ENCODE results near the gene KDM4B. TPM values are rescaled to one million over a fixed set of nuclear protein-coding genes. Genes with fewer than 3 reads are reported as not detected.
"Not testable (repeated sequence)": the region's sequence is repeated elsewhere in the genome, so short reads cannot be mapped to it uniquely, and the experiment has no call there.

Gene KDM4B
- total RNA-seq: 49.2 and 52.0 TPM in 2 replicates

DNA sequence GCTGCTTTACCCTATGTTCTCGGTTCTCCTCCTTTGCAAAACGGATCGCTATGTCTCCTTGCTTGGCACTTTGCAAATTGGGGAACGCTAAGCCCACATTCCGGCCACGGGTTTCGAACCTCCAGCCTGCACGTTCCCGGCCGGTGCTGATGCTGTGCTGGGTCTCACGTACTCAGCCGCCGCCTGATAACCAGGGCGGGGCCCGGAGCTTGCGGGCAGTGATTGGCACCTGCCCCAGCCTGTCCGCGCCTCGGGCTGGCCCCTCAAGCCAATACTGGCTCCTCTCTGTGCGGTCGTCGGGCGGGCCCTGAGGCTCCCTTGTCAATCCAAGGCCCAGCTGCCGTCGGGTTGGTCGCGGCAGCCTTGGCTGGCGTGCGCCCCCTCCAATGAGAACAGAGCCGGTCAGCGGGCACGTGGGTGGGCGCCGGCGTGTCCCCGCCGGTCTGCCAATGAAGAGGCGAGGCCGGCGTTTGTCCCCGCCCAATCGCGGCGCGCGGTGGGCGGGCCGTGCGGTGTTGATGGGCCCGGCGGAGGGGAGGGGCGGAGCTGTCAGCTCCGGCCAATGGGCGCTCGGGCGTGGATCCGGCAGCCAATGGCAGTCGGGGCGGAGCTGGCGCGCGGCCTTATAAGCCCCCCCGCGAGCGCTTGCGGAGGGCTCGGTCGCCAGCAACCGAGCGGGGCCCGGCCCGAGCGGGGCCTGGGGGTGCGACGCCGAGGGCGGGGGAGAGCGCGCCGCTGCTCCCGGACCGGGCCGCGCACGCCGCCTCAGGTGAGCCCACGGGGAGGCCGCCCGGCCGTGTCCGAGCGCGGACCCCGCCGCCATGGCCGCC, at the start of gene KDM4B:
Gene KDM4B (plus strand): TSS at position 652 of the 830 bp plus-strand sequence. CDS start 63,778 bp downstream, outside the sequence.
- peak; percentile 100 for DNase-seq
- intact Hi-C loops (cut with micrococcal nuclease): loop anchor here (1.0 kb wide), 3 partner anchors 57 to 244 kb away; partner anchors contain the start of gene FEM1A
- H3K36me3 Mint-ChIP-seq (ENCODE audit: low read depth): peaks cover 28% of the 10 kb centered on the region
- H3K9me3 Mint-ChIP-seq: no peaks in the 10 kb centered on the region
- H3K4me3 Mint-ChIP-seq: peak within 1 kb of the TSS; percentile 98
- peaks cover 39% of the 10 kb centered on the region for H3K4me1 Mint-ChIP-seq
- H3K27me3 Mint-ChIP-seq: no peaks in the 10 kb centered on the region
- peak within 1 kb of the TSS; percentile 94 for H3K27ac Mint-ChIP-seq

DNA sequence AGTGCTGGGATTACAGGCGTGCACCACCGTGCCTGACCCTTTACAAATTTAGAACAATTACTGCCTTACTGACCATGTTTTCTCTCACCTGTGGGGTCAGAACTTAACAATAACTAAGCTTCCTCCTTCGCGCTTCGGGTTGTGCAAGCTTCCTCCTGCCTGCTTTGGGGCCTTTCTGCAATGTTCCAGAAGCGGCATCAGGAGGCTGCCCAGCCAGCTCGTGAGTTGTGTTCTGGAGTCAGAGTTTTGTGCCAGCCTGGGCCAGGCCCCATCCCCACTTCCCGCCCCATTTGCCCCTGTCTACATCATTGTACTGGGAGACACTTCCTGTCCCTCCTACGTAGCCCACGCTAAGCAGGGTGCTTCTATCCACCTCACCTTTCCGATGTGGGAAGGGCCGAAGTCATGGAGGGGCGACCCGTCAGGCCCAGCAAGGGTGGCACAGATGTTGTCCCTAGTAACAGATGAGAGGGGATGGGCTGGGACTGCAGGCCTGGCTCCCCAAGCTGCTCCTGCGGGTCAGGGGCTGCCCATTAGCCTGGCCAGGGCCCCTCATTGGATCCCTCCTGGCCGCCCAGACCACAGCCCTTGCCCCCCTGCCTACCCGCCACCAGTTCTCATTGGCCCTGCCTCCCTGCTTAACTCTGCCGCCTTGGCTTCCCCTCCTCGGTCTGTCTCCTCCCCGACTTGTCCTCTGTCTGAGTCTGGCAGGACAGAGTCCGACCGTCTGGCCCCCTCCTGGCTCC, 46.2 kb upstream of the KDM4B start:
- Mint-ChIP-seq H3K27me3 (no peaks in the 10 kb centered on the region), H3K36me3 (ENCODE audit: low read depth) (peaks cover 30% of the 10 kb centered on the region), H3K4me1 (peaks cover 9% of the 10 kb centered on the region), H3K9me3 (no peaks in the 10 kb centered on the region), H3K4me3 (no peak overlapping the region), H3K27ac (peak overlapping the region; percentile 41)
- intact Hi-C loops (cut with micrococcal nuclease): no loop called here
- DNase-seq: no peak

DNA sequence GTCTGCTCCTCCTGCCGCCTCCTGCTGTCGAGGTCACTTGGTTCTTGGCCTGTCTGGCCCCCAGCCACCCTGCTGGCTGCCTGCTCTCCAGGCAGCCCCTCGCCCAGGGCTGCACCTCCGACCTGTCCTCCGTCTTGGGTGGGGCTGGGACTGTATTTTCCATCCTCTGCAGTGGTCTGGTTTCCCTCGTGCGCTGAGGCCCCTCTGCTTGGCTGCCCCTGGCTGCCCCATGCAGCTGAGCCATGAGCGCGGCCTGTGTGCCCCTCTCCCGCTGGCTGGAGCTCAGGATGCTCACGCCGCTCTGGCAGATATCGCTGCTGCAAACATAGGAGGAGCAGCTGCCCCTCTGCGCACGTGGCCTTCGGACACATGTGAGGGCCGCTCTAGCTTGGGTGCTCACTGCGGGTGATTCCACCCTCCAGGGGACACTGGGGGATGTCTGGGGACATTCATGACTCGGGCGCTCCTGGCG, 45.6 kb upstream of the KDM4B start:
- Mint-ChIP-seq H3K4me3 (no peak overlapping the region), H3K27me3 (no peaks in the 10 kb centered on the region), H3K4me1 (peaks cover 7% of the 10 kb centered on the region), H3K9me3 (no peaks in the 10 kb centered on the region), H3K27ac (no peak overlapping the region), H3K36me3 (ENCODE audit: low read depth) (peaks cover 27% of the 10 kb centered on the region)
- no peak for DNase-seq
- intact Hi-C loops (cut with micrococcal nuclease): no loop called here

DNA sequence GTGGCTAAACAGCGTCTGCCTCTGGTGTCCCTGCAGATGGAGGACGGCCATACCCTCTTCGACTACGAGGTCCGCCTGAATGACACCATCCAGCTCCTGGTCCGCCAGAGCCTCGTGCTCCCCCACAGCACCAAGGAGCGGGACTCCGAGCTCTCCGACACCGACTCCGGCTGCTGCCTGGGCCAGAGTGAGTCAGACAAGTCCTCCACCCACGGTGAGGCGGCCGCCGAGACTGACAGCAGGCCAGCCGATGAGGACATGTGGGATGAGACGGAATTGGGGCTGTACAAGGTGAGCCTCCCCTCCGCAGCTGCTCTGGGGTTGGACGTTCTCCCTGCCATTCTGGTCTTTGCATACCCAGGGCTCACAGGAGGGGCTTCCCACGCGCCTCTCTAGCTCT, 39.7 kb upstream of the KDM4B start:
- Mint-ChIP-seq H3K4me3 (no peak overlapping the region), H3K27me3 (no peaks in the 10 kb centered on the region), H3K36me3 (ENCODE audit: low read depth) (peaks cover 28% of the 10 kb centered on the region), H3K9me3 (no peaks in the 10 kb centered on the region), H3K4me1 (no peaks in the 10 kb centered on the region), H3K27ac (no peak overlapping the region)
- intact Hi-C loops (cut with micrococcal nuclease): no loop called here
- DNase-seq: no peak

DNA sequence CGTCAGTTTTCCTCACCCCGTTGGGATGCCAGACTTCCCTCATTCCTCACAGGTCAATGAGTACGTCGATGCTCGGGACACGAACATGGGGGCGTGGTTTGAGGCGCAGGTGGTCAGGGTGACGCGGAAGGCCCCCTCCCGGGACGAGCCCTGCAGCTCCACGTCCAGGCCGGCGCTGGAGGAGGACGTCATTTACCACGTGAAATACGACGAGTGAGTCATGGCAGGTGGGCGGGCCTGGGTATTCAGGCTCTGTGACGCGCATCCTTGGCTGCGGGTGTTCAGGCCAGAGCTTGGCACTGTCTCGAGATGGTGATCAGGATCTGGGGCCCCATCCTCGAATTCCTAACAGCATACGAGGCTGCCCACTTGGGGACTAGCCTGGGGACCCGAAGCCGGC, 38.2 kb upstream of the KDM4B start:
- H3K4me1 Mint-ChIP-seq: no peaks in the 10 kb centered on the region
- intact Hi-C loops (cut with micrococcal nuclease): no loop called here
- H3K27ac Mint-ChIP-seq: no peak overlapping the region
- no peaks in the 10 kb centered on the region for H3K9me3 Mint-ChIP-seq
- no peak for DNase-seq
- H3K36me3 Mint-ChIP-seq (ENCODE audit: low read depth): peaks cover 36% of the 10 kb centered on the region
- no peak overlapping the region for H3K4me3 Mint-ChIP-seq
- no peaks in the 10 kb centered on the region for H3K27me3 Mint-ChIP-seq

DNA sequence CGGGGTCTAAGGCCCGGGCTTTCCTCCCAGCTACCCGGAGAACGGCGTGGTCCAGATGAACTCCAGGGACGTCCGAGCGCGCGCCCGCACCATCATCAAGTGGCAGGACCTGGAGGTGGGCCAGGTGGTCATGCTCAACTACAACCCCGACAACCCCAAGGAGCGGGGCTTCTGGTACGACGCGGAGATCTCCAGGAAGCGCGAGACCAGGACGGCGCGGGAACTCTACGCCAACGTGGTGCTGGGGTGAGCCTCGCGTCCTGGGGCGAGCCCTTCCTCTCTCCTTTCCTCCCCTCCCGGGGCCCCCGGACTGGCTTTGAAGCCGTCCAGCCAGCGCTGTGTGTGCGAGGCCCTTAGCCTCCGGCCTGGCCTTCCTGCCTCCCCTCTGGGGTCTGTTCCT, 36.2 kb upstream of the KDM4B start:
- no peaks in the 10 kb centered on the region for H3K9me3 Mint-ChIP-seq
- peaks cover 48% of the 10 kb centered on the region for H3K36me3 Mint-ChIP-seq (ENCODE audit: low read depth)
- intact Hi-C loops (cut with micrococcal nuclease): no loop called here
- no peaks in the 10 kb centered on the region for H3K27me3 Mint-ChIP-seq
- H3K27ac Mint-ChIP-seq: no peak overlapping the region
- H3K4me3 Mint-ChIP-seq: no peak overlapping the region
- H3K4me1 Mint-ChIP-seq: peaks cover 1% of the 10 kb centered on the region
- no peak for DNase-seq

DNA sequence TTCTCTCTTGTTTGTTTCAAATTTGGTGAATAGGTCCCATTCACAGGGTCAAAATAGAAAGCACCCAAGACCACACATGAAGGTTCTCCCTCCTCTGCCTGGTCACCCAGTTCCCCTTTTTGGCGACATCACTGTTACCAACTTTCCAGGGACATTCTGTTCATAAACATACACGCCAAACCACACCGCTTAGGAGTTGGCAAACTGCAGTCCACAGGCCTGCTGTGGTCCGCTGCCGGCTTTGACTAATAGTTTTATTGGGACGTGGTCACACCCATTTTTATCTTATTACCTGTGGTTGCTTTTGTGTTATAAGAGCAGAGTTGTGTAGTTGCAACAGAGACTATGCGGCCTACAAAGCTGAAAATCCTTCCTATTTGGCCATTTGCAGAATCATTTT, 35.4 kb upstream of the KDM4B start:
- no peak overlapping the region for H3K27ac Mint-ChIP-seq
- no peak for DNase-seq
- no peaks in the 10 kb centered on the region for H3K9me3 Mint-ChIP-seq
- H3K4me1 Mint-ChIP-seq: peaks cover 3% of the 10 kb centered on the region
- H3K4me3 Mint-ChIP-seq: no peak overlapping the region
- intact Hi-C loops (cut with micrococcal nuclease): no loop called here
- no peaks in the 10 kb centered on the region for H3K27me3 Mint-ChIP-seq
- peaks cover 54% of the 10 kb centered on the region for H3K36me3 Mint-ChIP-seq (ENCODE audit: low read depth)

DNA sequence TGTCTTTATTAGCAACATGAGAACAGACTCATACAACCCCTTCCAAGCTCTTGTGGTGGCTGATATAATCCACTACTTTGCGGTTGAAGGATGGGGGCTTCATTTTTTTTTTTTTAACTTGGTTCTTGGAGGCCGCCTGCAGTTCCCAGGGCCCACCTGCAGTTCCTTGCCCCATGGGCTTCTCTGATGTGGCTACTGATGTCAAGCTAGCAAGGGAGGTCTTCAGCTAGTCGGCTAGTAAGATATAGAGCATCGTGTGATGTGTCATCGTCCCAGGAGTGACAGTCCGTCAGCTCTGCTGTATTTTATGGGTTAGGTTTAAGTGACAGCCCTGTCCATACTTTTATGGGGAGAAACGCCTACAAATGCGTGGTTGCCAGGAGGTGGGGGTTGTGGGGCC, 33.5 kb upstream of the KDM4B start:
- no peaks in the 10 kb centered on the region for H3K27me3 Mint-ChIP-seq
- no peak for DNase-seq
- no peaks in the 10 kb centered on the region for H3K9me3 Mint-ChIP-seq
- H3K36me3 Mint-ChIP-seq (ENCODE audit: low read depth): peaks cover 57% of the 10 kb centered on the region
- no peak overlapping the region for H3K27ac Mint-ChIP-seq
- no peak overlapping the region for H3K4me3 Mint-ChIP-seq
- intact Hi-C loops (cut with micrococcal nuclease): no loop called here
- peaks cover 3% of the 10 kb centered on the region for H3K4me1 Mint-ChIP-seq

DNA sequence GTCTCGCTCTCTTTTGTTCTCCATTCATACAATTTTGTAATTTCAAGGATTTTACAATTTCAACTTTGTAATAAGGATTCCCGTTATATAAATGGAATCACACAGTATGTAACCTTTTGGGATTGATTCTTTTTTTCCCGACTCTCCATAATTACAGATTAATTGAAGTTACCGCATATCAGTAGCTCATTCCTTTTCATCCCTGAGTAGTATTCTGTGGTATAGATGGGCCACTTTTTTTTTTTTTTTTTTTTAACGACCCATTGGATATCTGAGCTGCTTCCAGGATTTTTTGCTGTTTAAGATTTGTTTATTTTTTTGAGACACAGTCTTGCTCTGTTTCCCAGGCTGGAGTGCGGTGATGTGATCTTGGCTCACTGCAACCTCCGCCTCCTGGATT, 31.9 kb upstream of the KDM4B start:
- Mint-ChIP-seq H3K4me1 (peaks cover 3% of the 10 kb centered on the region), H3K36me3 (ENCODE audit: low read depth) (peaks cover 56% of the 10 kb centered on the region), H3K4me3 (no peak overlapping the region), H3K9me3 (no peaks in the 10 kb centered on the region), H3K27me3 (no peaks in the 10 kb centered on the region), H3K27ac (no peak overlapping the region)
- intact Hi-C loops (cut with micrococcal nuclease): no loop called here
- no peak for DNase-seq

DNA sequence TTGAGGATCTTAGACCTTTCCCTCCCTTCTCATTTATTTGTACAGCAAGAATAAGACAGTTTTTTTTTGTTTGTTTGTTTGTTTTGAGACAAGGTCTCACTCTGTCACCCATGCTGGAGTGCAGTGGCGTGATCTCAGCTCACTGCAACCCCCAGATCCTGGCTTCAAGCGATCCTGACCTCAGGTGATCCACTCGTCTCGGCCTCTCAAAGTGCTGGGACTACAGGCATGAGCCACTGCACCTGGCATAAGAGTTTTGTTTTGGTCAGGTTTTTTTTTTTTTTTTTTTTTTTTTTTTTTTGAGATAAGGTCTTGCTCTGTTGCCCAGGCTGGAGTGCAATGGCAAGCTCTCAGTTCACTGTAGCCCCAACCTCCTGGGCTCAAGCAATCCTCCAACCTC, 30.5 kb upstream of the KDM4B start:
- H3K36me3 Mint-ChIP-seq (ENCODE audit: low read depth): peaks cover 54% of the 10 kb centered on the region
- not testable (repeated sequence) for H3K4me1 Mint-ChIP-seq

DNA sequence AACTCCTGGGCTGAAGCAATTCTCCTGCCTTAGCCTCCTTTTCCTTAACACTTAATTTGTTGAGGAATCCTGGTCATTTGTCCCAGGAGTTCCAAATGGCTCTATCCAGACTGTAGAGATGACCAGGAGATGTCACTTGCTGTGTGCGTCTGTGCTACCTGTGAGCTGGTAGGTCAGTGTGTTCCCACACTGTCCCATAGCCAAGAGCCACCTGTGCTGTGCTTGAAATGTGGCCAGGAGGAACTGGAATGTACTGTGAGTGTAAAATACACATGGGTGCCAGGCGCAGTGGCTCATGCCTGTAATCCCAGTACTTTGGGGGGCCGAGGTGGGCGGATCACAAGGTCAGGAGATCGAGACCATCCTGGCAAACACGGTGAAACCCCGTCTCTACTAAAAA, 29.4 kb upstream of the KDM4B start:
- H3K27ac Mint-ChIP-seq: no peak overlapping the region
- H3K9me3 Mint-ChIP-seq: no peaks in the 10 kb centered on the region
- peaks cover 50% of the 10 kb centered on the region for H3K36me3 Mint-ChIP-seq (ENCODE audit: low read depth)
- no peak for DNase-seq
- no peak overlapping the region for H3K4me3 Mint-ChIP-seq
- H3K4me1 Mint-ChIP-seq: peaks cover 3% of the 10 kb centered on the region
- intact Hi-C loops (cut with micrococcal nuclease): no loop called here
- H3K27me3 Mint-ChIP-seq: no peaks in the 10 kb centered on the region

More for the DNA sequence above, 30.5 kb upstream of the KDM4B start:
- H3K27ac Mint-ChIP-seq; H3K4me3 Mint-ChIP-seq; DNase-seq; intact Hi-C loops (cut with micrococcal nuclease); H3K9me3 Mint-ChIP-seq; H3K27me3 Mint-ChIP-seq: not testable (repeated sequence)

DNA sequence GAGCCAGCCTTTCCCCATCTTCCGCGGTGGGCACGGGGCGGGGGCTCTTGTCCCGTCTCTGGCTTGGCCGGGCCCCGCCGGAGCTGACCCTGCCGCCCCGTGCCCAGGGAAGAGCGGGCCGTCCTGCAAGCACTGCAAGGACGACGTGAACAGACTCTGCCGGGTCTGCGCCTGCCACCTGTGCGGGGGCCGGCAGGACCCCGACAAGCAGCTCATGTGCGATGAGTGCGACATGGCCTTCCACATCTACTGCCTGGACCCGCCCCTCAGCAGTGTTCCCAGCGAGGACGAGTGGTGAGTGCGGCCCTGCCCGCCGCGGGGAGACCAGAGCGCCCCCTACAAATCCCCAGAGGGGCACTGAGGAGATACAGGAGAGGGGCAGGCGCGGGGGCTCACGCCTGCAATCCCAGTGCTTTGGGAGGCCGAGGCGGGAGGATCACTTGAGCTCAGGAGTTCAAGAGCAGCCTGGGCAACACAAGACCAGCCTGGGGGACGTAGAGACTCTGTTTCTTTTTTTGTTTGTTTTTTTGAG, 27.2 kb upstream of the KDM4B start:
- H3K27ac Mint-ChIP-seq; H3K4me1 Mint-ChIP-seq; H3K9me3 Mint-ChIP-seq; H3K27me3 Mint-ChIP-seq; DNase-seq; intact Hi-C loops (cut with micrococcal nuclease); H3K4me3 Mint-ChIP-seq: not testable (repeated sequence)
- peaks cover 52% of the 10 kb centered on the region for H3K36me3 Mint-ChIP-seq (ENCODE audit: low read depth)

DNA sequence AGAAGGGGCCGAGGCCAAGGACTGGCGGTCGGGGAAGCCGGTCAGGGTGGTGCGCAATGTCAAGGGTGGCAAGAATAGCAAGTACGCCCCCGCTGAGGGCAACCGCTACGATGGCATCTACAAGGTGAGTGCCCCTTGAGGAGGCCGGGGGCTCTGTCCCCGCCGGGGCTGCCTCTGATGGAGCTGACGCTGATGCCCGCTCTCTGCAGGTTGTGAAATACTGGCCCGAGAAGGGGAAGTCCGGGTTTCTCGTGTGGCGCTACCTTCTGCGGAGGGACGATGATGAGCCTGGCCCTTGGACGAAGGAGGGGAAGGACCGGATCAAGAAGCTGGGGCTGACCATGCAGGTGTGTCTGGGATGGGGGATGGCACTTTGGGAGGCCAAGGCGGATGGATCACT, 18.3 kb upstream of the KDM4B start:
- not testable (repeated sequence) for H3K27ac Mint-ChIP-seq, H3K4me1 Mint-ChIP-seq, DNase-seq

DNA sequence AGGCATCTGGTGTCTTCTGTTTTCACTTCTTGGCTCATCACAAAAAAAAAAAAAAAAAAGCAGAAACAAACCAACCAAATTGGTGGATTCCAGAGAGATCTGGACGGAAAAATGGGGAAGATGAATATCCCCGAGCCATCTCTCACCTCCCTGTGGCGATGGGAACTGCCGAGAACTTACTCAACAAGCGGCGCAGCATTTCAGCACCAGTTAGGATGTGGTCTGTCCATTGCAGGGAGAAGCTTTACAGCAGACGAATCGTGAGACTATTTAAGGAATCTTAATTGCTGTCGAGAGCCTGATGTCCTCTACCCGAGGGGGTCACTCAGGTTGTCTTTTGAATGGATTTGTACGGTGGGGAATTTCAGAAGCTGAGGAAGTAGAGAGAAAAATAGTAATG, 17.3 kb upstream of the KDM4B start:
- Mint-ChIP-seq H3K9me3 (no peaks in the 10 kb centered on the region), H3K4me1 (peaks cover 2% of the 10 kb centered on the region), H3K36me3 (ENCODE audit: low read depth) (peaks cover 51% of the 10 kb centered on the region), H3K4me3 (no peak overlapping the region), H3K27ac (no peak overlapping the region), H3K27me3 (no peaks in the 10 kb centered on the region)
- intact Hi-C loops (cut with micrococcal nuclease): no loop called here
- no peak for DNase-seq

More for the DNA sequence above, 18.3 kb upstream of the KDM4B start:
- intact Hi-C loops (cut with micrococcal nuclease); H3K4me3 Mint-ChIP-seq; H3K9me3 Mint-ChIP-seq; H3K27me3 Mint-ChIP-seq: not testable (repeated sequence)
- H3K36me3 Mint-ChIP-seq (ENCODE audit: low read depth): peaks cover 53% of the 10 kb centered on the region
